Measurements from ENCODE around the gene CAPNS2.

DNA sequence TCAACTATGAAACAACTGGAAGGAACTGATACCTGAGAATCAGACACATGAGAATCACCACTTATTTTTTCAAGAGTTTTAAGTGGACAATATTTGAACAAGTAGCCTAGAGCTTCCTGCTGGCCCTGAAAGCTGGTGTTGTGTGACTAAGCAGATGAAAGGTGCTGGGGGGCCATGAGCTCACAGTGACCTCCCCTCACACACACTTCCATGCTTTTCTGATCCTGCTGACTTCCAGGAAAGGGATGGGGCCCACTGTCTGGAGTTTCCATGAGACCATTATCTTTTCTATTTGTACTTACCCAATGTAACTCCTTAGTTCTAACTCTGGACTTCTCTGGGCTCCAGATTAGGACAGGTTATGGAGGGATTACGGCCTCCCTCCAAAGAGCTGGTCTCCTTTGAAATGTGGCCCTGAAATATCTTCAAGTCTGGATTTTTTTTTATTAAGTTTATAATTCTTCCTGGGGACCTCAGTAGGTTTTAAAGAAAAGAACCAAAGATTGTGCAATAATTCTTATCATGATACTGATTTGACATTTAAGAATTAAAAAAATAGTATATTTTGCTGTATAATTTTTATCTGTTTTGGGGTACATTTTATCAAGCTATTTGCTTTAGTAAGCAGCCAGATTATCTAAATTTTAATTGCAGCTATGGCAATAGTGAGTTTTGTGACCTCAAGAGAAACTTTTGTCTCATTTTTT, 4.9 kb downstream of the CAPNS2 start:
- TF ChIP-seq YY1 (IDR thresholded peaks at IDR 0.05; ENCODE audit: insufficient read depth, insufficient read length) (no peak), SUZ12 (IDR thresholded peaks at IDR 0.05; ENCODE audit: extremely low read depth, insufficient read depth, insufficient read length) (no peak), ZNF274 (IDR thresholded peaks at IDR 0.05; ENCODE audit: low read depth, low read length) (no peak)

Measured in NT2/D1 (cell line).